ENCODE data around the gene NELL2. TPM values are rescaled to one million over a fixed set of nuclear protein-coding genes. Genes with fewer than 3 reads are reported as not detected.

Gene NELL2
- total RNA-seq, 2 experiments from 2014 or later: 10.1 to 10.5 TPM

- no peak overlapping the region for H3K4me3 Mint-ChIP-seq
- no peak for DNase-seq
- no peaks in the 10 kb centered on the region for H3K36me3 Mint-ChIP-seq (ENCODE audit: low read depth)
- CTCF ChIA-PET: no interaction called here
- no peaks in the 10 kb centered on the region for H3K27me3 Mint-ChIP-seq
- POLR2A ChIA-PET: no interaction called here
- H3K9me3 Mint-ChIP-seq: no peaks in the 10 kb centered on the region
- H3K4me1 Mint-ChIP-seq: peaks cover 3% of the 10 kb centered on the region
- H3K27ac Mint-ChIP-seq: no peak overlapping the region
Measured at GRCh38 chr12:44546060-44546459, 330.1 kb downstream of the NELL2 start.

GRCh38 chr12:44544018-44544417, 332.1 kb downstream of the NELL2 start:
- POLR2A ChIA-PET: no interaction called here
- Mint-ChIP-seq H3K27ac (no peak overlapping the region), H3K4me3 (no peak overlapping the region), H3K4me1 (peaks cover 1% of the 10 kb centered on the region), H3K9me3 (no peaks in the 10 kb centered on the region), H3K27me3 (no peaks in the 10 kb centered on the region), H3K36me3 (ENCODE audit: low read depth) (no peaks in the 10 kb centered on the region)
- CTCF ChIA-PET: no interaction called here
- no peak for DNase-seq

GRCh38 chr12:44542716-44543115, 333.4 kb downstream of the NELL2 start:
- ChIA-PET CTCF (no interaction called here), POLR2A (no interaction called here)
- H3K36me3 Mint-ChIP-seq (ENCODE audit: low read depth): no peaks in the 10 kb centered on the region
- H3K4me1 Mint-ChIP-seq: no peaks in the 10 kb centered on the region
- no peak overlapping the region for H3K27ac Mint-ChIP-seq
- H3K9me3 Mint-ChIP-seq: no peaks in the 10 kb centered on the region
- H3K4me3 Mint-ChIP-seq: no peak overlapping the region
- no peak for DNase-seq
- H3K27me3 Mint-ChIP-seq: no peaks in the 10 kb centered on the region

- Mint-ChIP-seq H3K9me3 (no peaks in the 10 kb centered on the region), H3K4me3 (no peak overlapping the region), H3K4me1 (no peaks in the 10 kb centered on the region), H3K27ac (no peak overlapping the region), H3K36me3 (ENCODE audit: low read depth) (no peaks in the 10 kb centered on the region), H3K27me3 (no peaks in the 10 kb centered on the region)
- no peak for DNase-seq
- ChIA-PET CTCF (no interaction called here), POLR2A (no interaction called here)
Measured at GRCh38 chr12:44537354-44537753, 338.8 kb downstream of the NELL2 start.

- Mint-ChIP-seq H3K4me3 (no peak overlapping the region), H3K27me3 (no peaks in the 10 kb centered on the region), H3K27ac (no peak overlapping the region), H3K36me3 (ENCODE audit: low read depth) (no peaks in the 10 kb centered on the region), H3K4me1 (no peaks in the 10 kb centered on the region), H3K9me3 (no peaks in the 10 kb centered on the region)
- DNase-seq: no peak
- POLR2A ChIA-PET: no interaction called here
- CTCF ChIA-PET: no interaction called here
Measured at GRCh38 chr12:44532940-44533339, 343.2 kb downstream of the NELL2 start.

GRCh38 chr12:44531320-44531971, 344.7 kb downstream of the NELL2 start:
- H3K4me3 Mint-ChIP-seq: no peak overlapping the region
- ChIA-PET CTCF (no interaction called here), POLR2A (no interaction called here)
- no peaks in the 10 kb centered on the region for H3K27me3 Mint-ChIP-seq
- no peaks in the 10 kb centered on the region for H3K9me3 Mint-ChIP-seq
- no peak for DNase-seq
- no peaks in the 10 kb centered on the region for H3K36me3 Mint-ChIP-seq (ENCODE audit: low read depth)
- H3K27ac Mint-ChIP-seq: no peak overlapping the region
- H3K4me1 Mint-ChIP-seq: no peaks in the 10 kb centered on the region

GRCh38 chr12:44526655-44527182, 349.4 kb downstream of the NELL2 start:
- H3K9me3 Mint-ChIP-seq: no peaks in the 10 kb centered on the region
- H3K27me3 Mint-ChIP-seq: no peaks in the 10 kb centered on the region
- H3K27ac Mint-ChIP-seq: no peak overlapping the region
- CTCF ChIA-PET: no interaction called here
- no peaks in the 10 kb centered on the region for H3K36me3 Mint-ChIP-seq (ENCODE audit: low read depth)
- POLR2A ChIA-PET: no interaction called here
- no peak for DNase-seq
- H3K4me3 Mint-ChIP-seq: no peak overlapping the region
- H3K4me1 Mint-ChIP-seq: no peaks in the 10 kb centered on the region

- ChIA-PET CTCF (no interaction called here), POLR2A (no interaction called here)
- H3K27me3 Mint-ChIP-seq: no peaks in the 10 kb centered on the region
- no peak overlapping the region for H3K27ac Mint-ChIP-seq
- H3K36me3 Mint-ChIP-seq (ENCODE audit: low read depth): no peaks in the 10 kb centered on the region
- H3K4me1 Mint-ChIP-seq: no peaks in the 10 kb centered on the region
- DNase-seq: no peak
- no peak overlapping the region for H3K4me3 Mint-ChIP-seq
- H3K9me3 Mint-ChIP-seq: no peaks in the 10 kb centered on the region
Measured at GRCh38 chr12:44525806-44526654, 350.1 kb downstream of the NELL2 start.

- H3K36me3 Mint-ChIP-seq (ENCODE audit: low read depth): no peaks in the 10 kb centered on the region
- no peak overlapping the region for H3K27ac Mint-ChIP-seq
- H3K27me3 Mint-ChIP-seq: no peaks in the 10 kb centered on the region
- no peak overlapping the region for H3K4me3 Mint-ChIP-seq
- H3K9me3 Mint-ChIP-seq: no peaks in the 10 kb centered on the region
- CTCF ChIA-PET: no interaction called here
- POLR2A ChIA-PET: no interaction called here
- DNase-seq: no peak
- H3K4me1 Mint-ChIP-seq: no peaks in the 10 kb centered on the region
Measured at GRCh38 chr12:44523828-44524227, 352.3 kb downstream of the NELL2 start.

GRCh38 chr12:44521702-44522101, 354.4 kb downstream of the NELL2 start:
- H3K4me1 Mint-ChIP-seq: no peaks in the 10 kb centered on the region
- ChIA-PET CTCF (interaction anchor here (0.7 kb wide), 1 partner anchor 441 kb away, joined by 3 read pairs; no protein-coding TSS in a partner anchor), POLR2A (no interaction called here)
- H3K27me3 Mint-ChIP-seq: no peaks in the 10 kb centered on the region
- H3K4me3 Mint-ChIP-seq: no peak overlapping the region
- H3K27ac Mint-ChIP-seq: no peak overlapping the region
- no peaks in the 10 kb centered on the region for H3K9me3 Mint-ChIP-seq
- H3K36me3 Mint-ChIP-seq (ENCODE audit: low read depth): no peaks in the 10 kb centered on the region
- DNase-seq: no peak

- Mint-ChIP-seq H3K4me1 (no peaks in the 10 kb centered on the region), H3K27ac (no peak overlapping the region), H3K36me3 (ENCODE audit: low read depth) (no peaks in the 10 kb centered on the region), H3K4me3 (no peak overlapping the region), H3K27me3 (no peaks in the 10 kb centered on the region), H3K9me3 (no peaks in the 10 kb centered on the region)
- POLR2A ChIA-PET: no interaction called here
- no peak for DNase-seq
- CTCF ChIA-PET: interaction anchor here (0.5 to 0.7 kb wide), 2 partner anchors 52 to 347 kb away, joined by 3 read pairs; no protein-coding TSS in a partner anchor
Measured at GRCh38 chr12:44519931-44520330, 356.2 kb downstream of the NELL2 start.

GRCh38 chr12:44511289-44511688, 364.8 kb downstream of the NELL2 start:
- ChIA-PET POLR2A (no interaction called here), CTCF (no interaction called here)
- no peak overlapping the region for H3K4me3 Mint-ChIP-seq
- no peak overlapping the region for H3K27ac Mint-ChIP-seq
- no peaks in the 10 kb centered on the region for H3K36me3 Mint-ChIP-seq (ENCODE audit: low read depth)
- no peaks in the 10 kb centered on the region for H3K27me3 Mint-ChIP-seq
- H3K9me3 Mint-ChIP-seq: no peaks in the 10 kb centered on the region
- DNase-seq: no peak
- H3K4me1 Mint-ChIP-seq: no peaks in the 10 kb centered on the region

- Mint-ChIP-seq H3K4me1 (no peaks in the 10 kb centered on the region), H3K36me3 (ENCODE audit: low read depth) (no peaks in the 10 kb centered on the region), H3K4me3 (no peak overlapping the region), H3K27ac (no peak overlapping the region), H3K9me3 (no peaks in the 10 kb centered on the region), H3K27me3 (no peaks in the 10 kb centered on the region)
- ChIA-PET CTCF (no interaction called here), POLR2A (no interaction called here)
- DNase-seq: no peak
Measured at GRCh38 chr12:44510510-44510909, 365.6 kb downstream of the NELL2 start.

GRCh38 chr12:44510076-44510475, 366.0 kb downstream of the NELL2 start:
- Mint-ChIP-seq H3K27me3 (no peaks in the 10 kb centered on the region), H3K4me1 (no peaks in the 10 kb centered on the region), H3K27ac (no peak overlapping the region), H3K4me3 (no peak overlapping the region), H3K9me3 (no peaks in the 10 kb centered on the region), H3K36me3 (ENCODE audit: low read depth) (no peaks in the 10 kb centered on the region)
- ChIA-PET CTCF (no interaction called here), POLR2A (no interaction called here)
- no peak for DNase-seq
